HG03039 (cell line): ENCODE data around the gene SKAP2.

ENCODE experiments used
- ATAC-seq: cut with Tn5 transposase; IDR thresholded peaks from one replicate; pipeline ENCODE4 v1.9.1; 2021; ENCODE audit warnings: mild to moderate bottlenecking, moderate library complexity; ENCODE audit not compliant: unreplicated experiment

Gene SKAP2

GRCh38 chr7:26698194-26698593 lies 166.2 kb downstream of the SKAP2 start:
- ATAC-seq: no peak

- ATAC-seq: no peak
Measured at GRCh38 chr7:26696978-26697377, 167.4 kb downstream of the SKAP2 start.

GRCh38 chr7:26696161-26696560 lies 168.2 kb downstream of the SKAP2 start:
- ATAC-seq: no peak

GRCh38 chr7:26694713-26695112 lies 169.7 kb downstream of the SKAP2 start:
- ATAC-seq: no peak

GRCh38 chr7:26694141-26694540 lies 170.2 kb downstream of the SKAP2 start:
- no peak for ATAC-seq

GRCh38 chr7:26691886-26692285 lies 172.5 kb downstream of the SKAP2 start:
- ATAC-seq: no peak

GRCh38 chr7:26691406-26691805 lies 173.0 kb downstream of the SKAP2 start:
- ATAC-seq: no peak

- ATAC-seq: no peak
Measured at GRCh38 chr7:26690135-26690805, 174.1 kb downstream of the SKAP2 start.

GRCh38 chr7:26688936-26689506 lies 175.4 kb downstream of the SKAP2 start:
- peak; percentile 65 for ATAC-seq

GRCh38 chr7:26688388-26688787 lies 176.0 kb downstream of the SKAP2 start:
- ATAC-seq: no peak

GRCh38 chr7:26687032-26687431 lies 177.4 kb downstream of the SKAP2 start:
- ATAC-seq: no peak

- no peak for ATAC-seq
Measured at GRCh38 chr7:26686448-26686981, 177.9 kb downstream of the SKAP2 start.

- ATAC-seq: no peak
Measured at GRCh38 chr7:26685606-26686005, 178.8 kb downstream of the SKAP2 start.

GRCh38 chr7:26684447-26684846 lies 179.9 kb downstream of the SKAP2 start:
- no peak for ATAC-seq

- no peak for ATAC-seq
Measured at GRCh38 chr7:26683277-26683676, 181.1 kb downstream of the SKAP2 start.

GRCh38 chr7:26681819-26682418 lies 182.5 kb downstream of the SKAP2 start:
- no peak for ATAC-seq

GRCh38 chr7:26680587-26680986 lies 183.8 kb downstream of the SKAP2 start:
- ATAC-seq: no peak

- ATAC-seq: no peak
Measured at GRCh38 chr7:26675143-26675887, 189.1 kb downstream of the SKAP2 start.

GRCh38 chr7:26673858-26674257 lies 190.5 kb downstream of the SKAP2 start:
- no peak for ATAC-seq

- ATAC-seq: no peak
Measured at GRCh38 chr7:26673271-26673670, 191.1 kb downstream of the SKAP2 start.

GRCh38 chr7:26670841-26671240 lies 193.5 kb downstream of the SKAP2 start:
- ATAC-seq: no peak
